DND-41 (cell line): ENCODE data around the gene TMTC1.

Experiments used
- CTCF ChIP-seq: IDR thresholded peaks from 2 replicates; pipeline ENCODE4 v1.5.1; 2012; ENCODE audit warnings: borderline replicate concordance, low read length, moderate library complexity, mild to moderate bottlenecking; ENCODE audit not compliant: poor library complexity, severe bottlenecking; ENCODE audit errors: extremely low read depth
- EZH2 ChIP-seq: IDR thresholded peaks from 3 replicates; pipeline ENCODE4 v1.6.1; 2012; ENCODE audit warnings: borderline replicate concordance, low read depth, mild to moderate bottlenecking, moderate library complexity, low read length, inconsistent platforms; ENCODE audit not compliant: severe bottlenecking

- TF ChIP-seq CTCF (no peak), EZH2 (no peak)
Measured at GRCh38 chr12:29673346-29673745, 110.4 kb downstream of the TMTC1 start.
